ENCODE measurements around the gene CDS2.
A peak's percentile ranks its signal among the peaks of the same experiment; 100 is the strongest.

CDS2 gene

DNA sequence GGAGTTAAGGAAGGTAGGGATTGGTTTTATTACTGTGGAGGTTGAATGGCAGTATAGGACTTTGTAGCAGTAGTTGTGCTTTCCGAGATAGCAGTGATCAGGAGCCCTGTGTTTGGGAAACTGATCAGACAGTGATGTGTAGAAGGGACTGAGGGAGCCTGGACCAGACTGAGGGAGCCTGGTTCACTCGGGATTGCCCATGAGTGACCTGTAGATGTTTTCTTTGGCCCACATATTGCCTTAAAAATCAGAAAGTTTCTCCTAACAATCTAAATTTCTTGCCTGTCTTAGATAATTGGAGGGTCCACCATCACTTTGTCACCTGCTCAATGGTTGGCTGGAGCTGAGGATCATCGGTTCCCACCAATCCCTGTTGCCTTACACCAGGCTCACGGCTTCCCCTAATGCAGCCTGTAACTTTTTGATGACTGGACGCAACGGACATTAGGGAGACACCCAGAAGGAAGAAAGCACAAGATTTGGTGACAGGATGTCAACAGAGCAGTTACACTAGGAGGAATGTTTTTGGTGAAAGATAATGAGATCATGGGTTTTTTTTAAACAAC, 1.1 kb downstream of the CDS2 start:
- no peaks in the 10 kb centered on the region for H3K9me3 ChIP-seq (ENCODE audit: insufficient read depth, low read length)
- H2AFZ ChIP-seq (ENCODE audit: low read depth, low read length, severe bottlenecking): peak overlapping the region; percentile 72
- H3K4me3 ChIP-seq (ENCODE audit: insufficient read depth, low read length, poor library complexity, severe bottlenecking): peak overlapping the region; percentile 90
- TF ChIP-seq, protein P1, sequence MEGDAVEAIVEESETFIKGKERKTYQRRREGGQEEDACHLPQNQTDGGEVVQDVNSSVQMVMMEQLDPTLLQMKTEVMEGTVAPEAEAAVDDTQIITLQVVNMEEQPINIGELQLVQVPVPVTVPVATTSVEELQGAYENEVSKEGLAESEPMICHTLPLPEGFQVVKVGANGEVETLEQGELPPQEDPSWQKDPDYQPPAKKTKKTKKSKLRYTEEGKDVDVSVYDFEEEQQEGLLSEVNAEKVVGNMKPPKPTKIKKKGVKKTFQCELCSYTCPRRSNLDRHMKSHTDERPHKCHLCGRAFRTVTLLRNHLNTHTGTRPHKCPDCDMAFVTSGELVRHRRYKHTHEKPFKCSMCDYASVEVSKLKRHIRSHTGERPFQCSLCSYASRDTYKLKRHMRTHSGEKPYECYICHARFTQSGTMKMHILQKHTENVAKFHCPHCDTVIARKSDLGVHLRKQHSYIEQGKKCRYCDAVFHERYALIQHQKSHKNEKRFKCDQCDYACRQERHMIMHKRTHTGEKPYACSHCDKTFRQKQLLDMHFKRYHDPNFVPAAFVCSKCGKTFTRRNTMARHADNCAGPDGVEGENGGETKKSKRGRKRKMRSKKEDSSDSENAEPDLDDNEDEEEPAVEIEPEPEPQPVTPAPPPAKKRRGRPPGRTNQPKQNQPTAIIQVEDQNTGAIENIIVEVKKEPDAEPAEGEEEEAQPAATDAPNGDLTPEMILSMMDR (IDR thresholded peaks at IDR 0.05; ENCODE audit: insufficient read depth, low read length, poor library complexity, severe bottlenecking): no peak
- TF ChIP-seq EZH2phosphoT487 (conservative IDR thresholded peaks at IDR 0.05; ENCODE audit: low read length): no peak
- H4K20me1 ChIP-seq (ENCODE audit: low read depth, low read length): no peaks in the 10 kb centered on the region
- H3K36me3 ChIP-seq (ENCODE audit: low read length): no peaks in the 10 kb centered on the region
- no peaks in the 10 kb centered on the region for H3K9me2 ChIP-seq (replicated peaks; ENCODE audit: insufficient read depth, low read length)
- peaks cover 56% of the 10 kb centered on the region for H3K79me2 ChIP-seq (ENCODE audit: insufficient read depth, low read length)
- H3F3A ChIP-seq (ENCODE audit: insufficient read depth): 0 out of 2 replicates have a peak, but pooled peaks cover 5% of the 10 kb centered on the region
- H3K27me3 ChIP-seq (ENCODE audit: low read length): no peaks in the 10 kb centered on the region
- H3K4me2 ChIP-seq (ENCODE audit: low read depth, low read length, poor library complexity, severe bottlenecking): peak overlapping the region; percentile 75
- H3K9ac ChIP-seq (ENCODE audit: low read length): peak overlapping the region; percentile 85
- peak overlapping the region; percentile 82 for H3K27ac ChIP-seq (ENCODE audit: low read depth, low read length)

DNA sequence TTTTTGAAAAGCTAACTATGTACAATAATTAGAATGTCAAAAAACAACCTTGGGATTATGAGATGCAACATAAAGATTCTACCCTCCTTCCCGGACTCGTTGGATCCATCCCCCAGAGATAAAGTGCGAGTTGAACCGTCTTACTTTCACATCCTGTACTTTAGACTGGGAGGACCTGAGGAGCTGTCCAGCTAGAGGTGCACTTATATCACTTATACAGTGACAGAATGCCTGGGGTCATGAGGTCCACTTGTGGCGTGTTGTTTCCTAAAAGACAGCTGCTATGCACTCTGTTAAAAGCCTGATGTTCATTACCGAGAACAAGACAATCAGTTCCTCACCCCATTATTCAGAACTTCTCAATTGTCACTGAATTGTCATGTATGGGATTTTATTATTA, 2.1 kb downstream of the CDS2 start:
- Histone ChIP-seq H3K9ac (ENCODE audit: low read length) (peak overlapping the region; percentile 85; the same call in 1 of the 2 replicates), H4K20me1 (ENCODE audit: low read depth, low read length) (no peaks in the 10 kb centered on the region), H3K4me3 (ENCODE audit: insufficient read depth, low read length, poor library complexity, severe bottlenecking) (no peak overlapping the region), H3K9me2 (replicated peaks; ENCODE audit: insufficient read depth, low read length) (no peaks in the 10 kb centered on the region), H3K4me2 (ENCODE audit: low read depth, low read length, poor library complexity, severe bottlenecking) (peak overlapping the region; percentile 75), H3K9me3 (ENCODE audit: insufficient read depth, low read length) (no peaks in the 10 kb centered on the region), H3K79me2 (ENCODE audit: insufficient read depth, low read length) (peaks cover 65% of the 10 kb centered on the region), H3K27me3 (ENCODE audit: low read length) (no peaks in the 10 kb centered on the region), H3F3A (ENCODE audit: insufficient read depth) (0 out of 2 replicates have a peak, but pooled peaks cover 5% of the 10 kb centered on the region), H3K27ac (ENCODE audit: low read depth, low read length) (no peak overlapping the region), H2AFZ (ENCODE audit: low read depth, low read length, severe bottlenecking) (no peak overlapping the region), H3K36me3 (ENCODE audit: low read length) (no peaks in the 10 kb centered on the region)
- no peak for TF ChIP-seq EZH2phosphoT487 (conservative IDR thresholded peaks at IDR 0.05; ENCODE audit: low read length)
- TF ChIP-seq, protein P1 (IDR thresholded peaks at IDR 0.05; ENCODE audit: insufficient read depth, low read length, poor library complexity, severe bottlenecking): no peak

DNA sequence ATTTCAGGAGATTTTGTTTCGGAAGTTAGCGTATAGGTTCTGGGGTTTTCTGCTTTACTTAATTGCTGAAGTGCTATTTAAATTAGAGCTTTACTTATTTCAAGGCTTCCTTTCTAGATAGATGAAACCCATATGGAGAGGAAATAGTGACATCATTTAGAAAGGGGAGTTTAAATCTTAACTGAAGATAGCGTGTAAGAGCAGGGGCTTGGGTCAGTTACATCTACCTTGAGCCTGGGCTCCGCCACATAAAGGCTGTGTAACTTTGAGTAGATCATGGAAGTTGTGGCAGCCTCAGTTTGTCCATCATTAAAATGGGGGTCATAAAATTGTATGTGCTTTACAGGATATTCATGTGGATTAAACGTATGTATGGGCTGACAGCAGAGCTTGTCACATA, 4.7 kb downstream of the CDS2 start:
- Histone ChIP-seq H3K4me2 (ENCODE audit: low read depth, low read length, poor library complexity, severe bottlenecking) (no peak overlapping the region), H3K9ac (ENCODE audit: low read length) (no peak overlapping the region), H3K27ac (ENCODE audit: low read depth, low read length) (no peak overlapping the region), H2AFZ (ENCODE audit: low read depth, low read length, severe bottlenecking) (no peak overlapping the region), H3K4me3 (ENCODE audit: insufficient read depth, low read length, poor library complexity, severe bottlenecking) (no peak overlapping the region), H3K9me3 (ENCODE audit: insufficient read depth, low read length) (no peaks in the 10 kb centered on the region), H3K79me2 (ENCODE audit: insufficient read depth, low read length) (peaks cover 84% of the 10 kb centered on the region), H3F3A (ENCODE audit: insufficient read depth) (no peaks in the 10 kb centered on the region), H4K20me1 (ENCODE audit: low read depth, low read length) (no peaks in the 10 kb centered on the region), H3K9me2 (replicated peaks; ENCODE audit: insufficient read depth, low read length) (no peaks in the 10 kb centered on the region), H3K36me3 (ENCODE audit: low read length) (no peaks in the 10 kb centered on the region), H3K27me3 (ENCODE audit: low read length) (no peaks in the 10 kb centered on the region)
- TF ChIP-seq, protein P1 (IDR thresholded peaks at IDR 0.05; ENCODE audit: insufficient read depth, low read length, poor library complexity, severe bottlenecking): no peak
- no peak for TF ChIP-seq EZH2phosphoT487 (conservative IDR thresholded peaks at IDR 0.05; ENCODE audit: low read length)
